ENCODE data around the gene SPG7.

SPG7 gene

DNA sequence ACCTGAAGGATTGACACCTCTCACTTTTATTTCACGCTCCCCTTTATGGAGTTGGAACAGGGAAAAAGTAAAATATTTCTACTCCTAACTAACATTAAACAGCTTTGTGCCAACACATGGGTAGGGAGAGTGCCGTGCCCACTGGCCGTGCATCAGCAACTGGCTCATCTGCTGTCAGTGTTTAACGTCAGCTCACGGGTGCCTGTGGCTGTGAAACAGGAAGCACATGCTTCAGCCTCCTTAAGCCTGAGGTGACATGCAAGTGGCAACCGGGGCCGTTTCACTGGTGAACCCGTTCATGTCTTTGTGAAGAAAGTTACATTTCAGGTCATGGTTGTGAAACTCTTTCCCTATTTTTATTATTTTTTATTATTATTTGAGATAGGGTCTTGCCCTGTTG, 3.2 kb downstream of the SPG7 start:
- in situ Hi-C loops (cut with MboI; ENCODE audit: low sequenced_read_pairs) = no loop called here

DNA sequence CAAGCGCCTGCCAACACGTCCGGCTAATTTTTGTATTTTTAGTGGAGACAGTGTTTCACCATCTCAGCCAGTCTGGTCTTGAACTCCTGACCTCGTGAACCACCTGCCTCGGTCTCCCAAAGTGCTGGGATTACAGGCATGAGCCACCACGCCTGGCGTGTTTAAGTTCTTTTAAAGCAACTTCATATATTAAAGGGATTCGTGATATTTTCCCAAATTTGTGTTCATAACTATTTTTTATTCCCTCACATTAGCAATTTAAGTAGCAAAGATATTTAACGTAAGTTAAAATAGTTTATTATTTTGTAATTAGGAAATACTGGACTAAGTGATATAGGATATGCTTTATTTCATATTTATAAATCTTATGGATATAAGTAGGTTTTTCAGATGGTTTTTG, 4.2 kb downstream of the SPG7 start:
- in situ Hi-C loops (cut with MboI; ENCODE audit: low sequenced_read_pairs) = no loop called here

GRCh38 chr16:89517128-89517527, 8.9 kb downstream of the SPG7 start:
- in situ Hi-C loops (cut with MboI; ENCODE audit: low sequenced_read_pairs) = no loop called here

DNA sequence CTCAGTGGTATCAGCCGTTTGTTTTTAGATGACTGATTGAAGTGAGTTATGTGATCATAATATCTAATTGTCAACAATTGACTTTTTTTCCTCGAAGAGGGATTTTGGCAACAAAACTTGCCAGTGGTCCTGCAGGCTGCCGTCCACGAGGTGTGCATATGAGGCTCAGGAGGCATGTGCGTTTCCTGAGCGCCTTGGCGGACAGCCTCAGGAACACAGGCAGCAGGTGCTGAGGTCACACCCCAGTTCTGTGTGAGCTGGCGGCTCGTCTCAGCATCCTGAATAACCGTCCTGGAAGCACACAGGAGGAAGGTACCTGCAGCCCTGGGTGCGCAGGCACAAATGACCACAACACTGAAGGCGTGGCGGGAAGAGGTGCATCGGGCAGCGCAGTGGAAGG, 11.7 kb downstream of the SPG7 start:
- in situ Hi-C loops (cut with MboI; ENCODE audit: low sequenced_read_pairs) = no loop called here

DNA sequence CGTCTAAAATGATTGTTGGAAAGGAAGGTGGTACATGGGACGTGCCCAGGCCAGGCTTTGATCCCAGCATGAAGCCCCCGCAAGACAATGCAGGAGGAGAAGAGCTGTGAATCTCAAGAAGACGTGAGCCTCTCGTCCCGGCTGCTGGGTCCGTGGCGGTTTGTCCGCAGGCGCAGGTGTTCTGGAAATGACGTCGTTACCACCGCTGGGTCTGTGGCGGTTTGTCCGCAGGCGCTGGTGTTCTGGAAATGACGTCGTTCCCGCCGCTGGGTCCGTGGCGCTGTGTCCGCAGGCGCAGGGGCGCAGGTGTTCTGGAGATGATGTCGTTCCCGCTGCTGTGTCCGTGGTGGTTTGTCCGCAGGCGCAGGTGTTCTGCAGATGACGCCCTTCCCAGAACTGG, 14.1 kb downstream of the SPG7 start:
- in situ Hi-C loops (cut with MboI; ENCODE audit: low sequenced_read_pairs) = no loop called here

GRCh38 chr16:89523680-89524344, 15.6 kb downstream of the SPG7 start:
- in situ Hi-C loops (cut with MboI; ENCODE audit: low sequenced_read_pairs) = no loop called here

DNA sequence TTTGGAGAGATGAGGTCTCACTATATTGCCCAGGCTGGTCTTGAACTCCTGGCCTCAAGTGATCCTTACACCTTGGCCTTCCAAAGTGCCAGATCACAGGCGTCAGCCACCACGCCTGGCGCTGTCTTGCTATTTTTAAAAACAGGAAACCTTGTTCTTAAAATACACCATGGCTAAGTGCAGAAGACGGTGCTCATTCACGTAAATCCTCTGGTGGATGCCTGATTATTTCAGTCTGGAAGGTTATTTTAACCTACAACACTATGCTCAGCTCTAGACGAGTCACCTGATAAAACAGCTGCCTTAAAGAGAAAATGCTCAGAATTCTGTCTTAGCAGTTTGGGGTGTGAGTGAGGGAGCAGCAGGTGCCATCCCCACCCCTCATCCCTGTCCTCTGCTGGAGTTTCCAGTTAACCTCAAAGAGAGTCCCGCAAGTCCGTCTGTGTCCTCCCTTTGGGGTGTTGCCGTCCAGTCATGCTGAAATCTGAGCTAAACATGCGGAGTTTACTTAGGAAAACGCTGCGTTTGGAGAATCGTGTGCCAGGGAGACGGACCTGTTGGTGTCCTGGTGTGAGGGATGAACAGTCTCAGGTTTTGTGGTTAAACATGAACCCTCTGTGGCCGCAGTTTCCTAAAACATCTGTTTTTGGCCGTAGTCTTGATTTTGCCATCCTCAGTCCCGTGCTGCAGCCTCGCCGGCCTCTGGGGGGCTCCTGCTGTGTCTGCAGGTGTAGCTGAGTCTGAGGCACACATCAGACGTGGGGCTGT, 17.1 kb downstream of the SPG7 start:
- in situ Hi-C loops (cut with MboI; ENCODE audit: low sequenced_read_pairs) = no loop called here

DNA sequence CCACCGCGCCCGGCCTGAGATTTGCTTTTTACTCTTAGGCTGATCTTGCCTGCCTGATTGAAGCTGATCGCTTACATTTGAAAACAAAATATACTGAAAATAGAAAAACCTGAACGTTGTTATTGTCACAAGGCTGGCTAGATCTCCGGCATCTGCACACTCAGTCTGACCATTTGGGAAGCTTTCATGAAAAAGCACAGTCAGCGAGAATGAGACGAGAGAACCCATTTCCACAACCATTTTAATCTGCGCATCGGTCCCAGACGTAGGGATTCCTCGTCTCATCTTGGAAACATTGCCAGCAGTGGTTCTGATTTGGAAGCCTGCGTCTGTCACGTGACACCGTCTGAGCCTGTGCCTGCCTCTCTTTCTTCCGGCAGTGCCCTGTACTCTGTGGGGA, 20.9 kb downstream of the SPG7 start:
- in situ Hi-C loops (cut with MboI; ENCODE audit: low sequenced_read_pairs) = no loop called here

DNA sequence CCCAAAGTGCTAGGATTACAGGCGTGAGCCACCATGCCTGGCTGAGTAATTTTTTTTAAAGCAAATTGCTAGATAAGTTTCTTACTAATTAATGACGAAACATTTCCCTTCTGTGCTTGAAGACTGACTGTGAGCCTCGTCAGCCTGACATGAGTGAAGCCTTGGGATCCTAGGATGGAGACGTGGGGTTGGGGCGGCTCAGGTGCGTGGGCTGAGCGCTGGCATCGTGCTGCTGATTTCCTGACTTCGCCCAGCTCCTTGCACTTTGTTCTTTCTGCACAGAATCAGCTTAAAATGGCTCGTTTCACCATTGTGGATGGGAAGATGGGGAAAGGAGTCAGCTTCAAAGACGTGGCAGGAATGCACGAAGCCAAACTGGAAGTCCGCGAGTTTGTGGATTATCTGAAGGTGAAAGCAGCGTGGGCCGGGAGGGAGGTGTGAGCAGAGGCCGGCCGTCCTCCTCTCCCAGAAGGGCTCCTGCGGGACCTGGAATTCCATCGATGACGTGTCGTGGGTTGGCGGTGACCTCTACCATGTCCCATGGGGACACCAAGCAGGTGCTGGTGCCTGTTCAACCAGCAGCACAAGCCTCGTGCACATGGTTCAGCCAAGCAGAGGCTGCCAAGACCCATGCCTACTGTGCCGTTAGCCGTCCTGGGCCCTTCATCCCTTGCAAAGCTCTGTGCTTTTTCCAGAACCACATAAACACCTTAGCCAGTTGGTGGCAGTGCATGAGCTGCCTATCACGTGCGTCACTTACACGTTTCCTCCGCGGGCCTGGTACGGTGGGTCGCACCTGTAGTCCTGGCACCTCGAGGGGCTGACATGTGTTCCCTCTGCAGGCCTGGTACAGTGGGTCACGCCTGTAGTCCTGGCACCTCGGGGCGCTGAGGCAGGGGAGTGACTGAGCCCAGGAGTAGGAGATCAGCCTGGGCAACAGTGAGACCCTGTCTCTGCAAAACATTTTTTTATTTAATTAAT, 22.5 kb downstream of the SPG7 start:
- in situ Hi-C loops (cut with MboI; ENCODE audit: low sequenced_read_pairs) = no loop called here

- in situ Hi-C loops (cut with MboI; ENCODE audit: low sequenced_read_pairs) = no loop called here
Observed at GRCh38 chr16:89531821-89532526, 23.8 kb downstream of the SPG7 start.

- in situ Hi-C loops (cut with MboI; ENCODE audit: low sequenced_read_pairs) = no loop called here
Observed at GRCh38 chr16:89534252-89534756, 26.1 kb downstream of the SPG7 start.

GRCh38 chr16:89536371-89536770, 28.2 kb downstream of the SPG7 start:
- in situ Hi-C loops (cut with MboI; ENCODE audit: low sequenced_read_pairs) = no loop called here

DNA sequence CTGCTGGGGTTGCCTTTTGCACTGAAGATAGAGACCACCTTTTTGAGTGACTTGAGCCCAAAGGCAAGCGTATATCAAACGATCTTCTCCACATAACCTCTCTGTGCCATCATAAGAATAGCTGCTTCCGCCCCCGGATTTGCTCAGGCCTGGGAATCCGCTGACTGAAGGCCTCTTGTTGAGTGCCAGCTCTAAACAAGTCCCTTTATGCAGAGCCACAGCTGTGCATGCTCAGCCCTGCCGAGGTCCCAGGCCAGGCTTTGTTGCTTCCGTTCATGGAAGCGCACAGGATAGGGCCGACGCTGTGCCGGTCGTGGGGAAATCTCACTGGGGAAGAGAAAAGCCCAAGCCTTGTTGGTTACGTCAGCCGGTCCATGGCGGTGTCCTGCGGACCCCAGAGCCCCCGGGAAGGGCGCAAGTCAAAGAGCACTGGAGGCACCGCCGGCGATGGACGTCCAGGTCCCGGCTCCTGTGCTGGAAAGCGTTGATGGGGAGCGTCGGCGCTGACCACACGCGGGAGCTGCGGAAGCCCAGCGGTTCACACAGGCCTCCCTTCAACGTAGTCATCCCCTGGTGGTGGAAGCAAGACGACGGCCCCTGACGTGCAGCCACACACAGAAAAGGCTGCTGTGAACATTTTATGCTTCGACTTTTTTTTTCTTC, 28.8 kb downstream of the SPG7 start:
- in situ Hi-C loops (cut with MboI; ENCODE audit: low sequenced_read_pairs) = no loop called here

GRCh38 chr16:89537549-89537925, 29.3 kb downstream of the SPG7 start:
- in situ Hi-C loops (cut with MboI; ENCODE audit: low sequenced_read_pairs) = no loop called here

DNA sequence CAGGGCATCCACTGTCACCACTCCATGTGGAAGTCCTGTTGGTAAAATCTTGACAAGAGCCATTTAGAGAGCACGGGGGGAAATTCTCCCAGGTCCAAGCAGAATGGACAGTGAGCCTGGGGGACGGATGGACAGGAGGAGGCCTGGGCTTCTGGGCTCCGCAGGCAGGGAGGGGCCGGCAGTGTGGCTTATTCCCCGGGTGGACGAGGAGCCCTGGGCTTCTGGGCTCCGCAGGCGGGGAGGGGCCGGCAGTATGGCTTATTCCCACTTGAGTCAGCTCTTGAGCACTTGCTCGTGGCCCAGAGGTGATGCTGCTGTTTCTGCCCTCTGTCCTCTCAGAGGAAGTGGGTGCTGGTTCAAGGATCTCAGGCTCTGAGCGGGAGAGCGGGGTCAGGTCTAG, 30.1 kb downstream of the SPG7 start:
- in situ Hi-C loops (cut with MboI; ENCODE audit: low sequenced_read_pairs) = no loop called here

GRCh38 chr16:89540557-89540956, 32.4 kb downstream of the SPG7 start:
- in situ Hi-C loops (cut with MboI; ENCODE audit: low sequenced_read_pairs) = no loop called here

- in situ Hi-C loops (cut with MboI; ENCODE audit: low sequenced_read_pairs) = no loop called here
Observed at GRCh38 chr16:89541792-89542191, 33.6 kb downstream of the SPG7 start.

DNA sequence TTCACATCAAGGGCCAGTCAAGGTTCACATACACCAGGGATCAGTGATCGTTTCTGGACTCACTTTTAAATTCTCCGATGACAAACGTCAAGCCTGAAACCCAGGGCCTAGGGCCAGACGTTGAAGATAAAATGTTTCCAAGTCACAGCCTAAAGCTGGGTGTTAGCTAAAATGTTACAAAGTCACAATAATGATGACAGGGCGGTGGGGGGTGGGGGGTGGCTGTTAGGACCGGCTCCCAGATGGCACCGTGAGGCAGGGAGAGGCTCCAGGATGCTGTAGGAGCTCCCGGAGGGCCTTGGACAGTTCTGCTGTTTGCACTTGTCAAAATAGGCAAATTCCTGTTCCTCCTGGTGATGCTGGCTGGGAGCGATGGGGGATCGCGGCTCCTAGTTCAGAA, 35.9 kb downstream of the SPG7 start:
- in situ Hi-C loops (cut with MboI; ENCODE audit: low sequenced_read_pairs) = no loop called here

DNA sequence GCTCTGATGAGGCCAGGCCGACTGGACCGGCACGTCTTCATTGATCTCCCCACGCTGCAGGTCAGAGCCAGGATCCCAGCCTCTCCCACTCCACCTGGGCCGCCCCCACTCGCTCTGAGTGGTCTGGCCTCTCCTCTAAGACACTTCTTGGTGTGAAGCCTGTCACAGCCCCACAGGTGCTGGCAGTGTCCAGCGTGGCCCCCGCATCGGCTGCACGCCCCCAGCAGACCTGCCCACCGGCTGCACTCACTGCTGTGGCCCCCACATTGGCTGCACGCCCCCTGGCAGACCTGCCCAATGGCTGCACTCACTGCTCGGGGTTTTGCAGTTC, 36.5 kb downstream of the SPG7 start:
- in situ Hi-C loops (cut with MboI; ENCODE audit: low sequenced_read_pairs) = no loop called here

- in situ Hi-C loops (cut with MboI; ENCODE audit: low sequenced_read_pairs) = no loop called here
Observed at GRCh38 chr16:89545044-89545830, 37.0 kb downstream of the SPG7 start.

Measured in HL-60/S4 treated with retinoic acid at 250 ng/mL for 4 days and 3 days (cell line).